Measurements from ENCODE around the gene GNA12. TPM values are rescaled to one million over a fixed set of nuclear protein-coding genes. Genes with fewer than 3 reads are reported as not detected.

Gene GNA12
- total RNA-seq, 4 donors from 2014 or later = 17.9 to 33.3 (median 21.7) TPM

- no peaks in the 10 kb centered on the region for H3K27me3 ChIP-seq
- H3K4me3 ChIP-seq (replicated peaks in 1 of 3) = no peak overlapping the region
- peaks cover 8 to 13% of the 10 kb centered on the region in 2 donors for H3K4me1 ChIP-seq
- intact Hi-C loops (cut with DNase I) = loop anchor here (10.0 kb wide), 1 partner anchor 290 kb away; the partner anchor contains the start of genes BRAT1 and IQCE
- TF ChIP-seq POLR2A (IDR thresholded peaks at IDR 0.05) = no peak
- TF ChIP-seq, protein P1, sequence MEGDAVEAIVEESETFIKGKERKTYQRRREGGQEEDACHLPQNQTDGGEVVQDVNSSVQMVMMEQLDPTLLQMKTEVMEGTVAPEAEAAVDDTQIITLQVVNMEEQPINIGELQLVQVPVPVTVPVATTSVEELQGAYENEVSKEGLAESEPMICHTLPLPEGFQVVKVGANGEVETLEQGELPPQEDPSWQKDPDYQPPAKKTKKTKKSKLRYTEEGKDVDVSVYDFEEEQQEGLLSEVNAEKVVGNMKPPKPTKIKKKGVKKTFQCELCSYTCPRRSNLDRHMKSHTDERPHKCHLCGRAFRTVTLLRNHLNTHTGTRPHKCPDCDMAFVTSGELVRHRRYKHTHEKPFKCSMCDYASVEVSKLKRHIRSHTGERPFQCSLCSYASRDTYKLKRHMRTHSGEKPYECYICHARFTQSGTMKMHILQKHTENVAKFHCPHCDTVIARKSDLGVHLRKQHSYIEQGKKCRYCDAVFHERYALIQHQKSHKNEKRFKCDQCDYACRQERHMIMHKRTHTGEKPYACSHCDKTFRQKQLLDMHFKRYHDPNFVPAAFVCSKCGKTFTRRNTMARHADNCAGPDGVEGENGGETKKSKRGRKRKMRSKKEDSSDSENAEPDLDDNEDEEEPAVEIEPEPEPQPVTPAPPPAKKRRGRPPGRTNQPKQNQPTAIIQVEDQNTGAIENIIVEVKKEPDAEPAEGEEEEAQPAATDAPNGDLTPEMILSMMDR (IDR thresholded peaks at IDR 0.05) = no peak
- WGBS, 2 donors = 75 to 78% methylated on average over 14 of the region's 14 CpGs
- H3K36me3 ChIP-seq = no peaks in the 10 kb centered on the region
- H3K9me3 ChIP-seq = no peaks in the 10 kb centered on the region
- H3K27ac ChIP-seq = no peak overlapping the region
- no peak for DNase-seq
Observed at GRCh38 chr7:2845034-2845592, 1.0 kb upstream of the GNA12 start.

DNA sequence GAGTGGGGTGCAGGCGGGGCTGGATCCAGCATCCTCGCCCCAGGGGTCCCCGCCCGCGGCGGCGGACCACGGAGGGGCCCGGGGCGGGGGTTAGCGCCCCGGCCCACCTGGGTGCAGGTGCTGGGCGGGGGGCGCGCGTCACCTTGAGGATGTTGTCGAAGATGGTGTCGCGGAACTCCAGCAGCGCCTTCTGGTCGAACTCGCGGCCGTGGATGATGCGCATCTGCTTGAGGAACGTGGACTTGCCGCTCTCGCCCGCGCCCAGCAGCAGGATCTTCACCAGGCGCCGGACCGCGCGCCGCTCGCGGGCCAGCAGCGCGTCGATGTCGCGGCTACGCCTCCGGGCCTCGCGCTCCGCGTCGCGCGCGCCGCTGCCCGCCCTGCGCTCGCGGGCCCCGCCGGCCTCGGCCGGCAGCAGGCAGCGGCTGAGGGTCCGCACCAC lies 376 bp downstream of the GNA12 start:
- H3K27me3 ChIP-seq = no peaks in the 10 kb centered on the region
- TF ChIP-seq, protein P1 (IDR thresholded peaks at IDR 0.05) = no peak
- no peak for TF ChIP-seq POLR2A (IDR thresholded peaks at IDR 0.05)
- no peaks in the 10 kb centered on the region for H3K9me3 ChIP-seq
- H3K36me3 ChIP-seq = no peaks in the 10 kb centered on the region
- DNase-seq = peak; percentile 41 to 50
- peak overlapping the region in 2 of 3 donors; percentile 29 to 85 for H3K4me3 ChIP-seq (replicated peaks in 1 of 3)
- WGBS, 2 donors = 0 to 5% methylated on average over 1 to 7 of the region's 64 CpGs
- peaks cover 8 to 13% of the 10 kb centered on the region in 2 donors for H3K4me1 ChIP-seq
- intact Hi-C loops (cut with DNase I) = loop anchor here (10.0 kb wide), 1 partner anchor 289 kb away; the partner anchor contains the start of genes BRAT1 and IQCE
- peak overlapping the region in 1 of 3 donors; percentile 36 for H3K27ac ChIP-seq

GRCh38 chr7:2843191-2843685 lies 870 bp downstream of the GNA12 start:
- TF ChIP-seq, protein P1 (IDR thresholded peaks at IDR 0.05) = no peak
- TF ChIP-seq POLR2A (IDR thresholded peaks at IDR 0.05) = no peak
- H3K27ac ChIP-seq = peak overlapping the region in 1 of 3 donors; percentile 36
- intact Hi-C loops (cut with DNase I) = loop anchor here (10.0 kb wide), 1 partner anchor 288 kb away; the partner anchor contains the start of genes BRAT1 and IQCE
- 62 to 67% methylated on average over 13 to 15 of the region's 15 CpGs for WGBS, 2 donors
- H3K36me3 ChIP-seq = no peaks in the 10 kb centered on the region
- H3K4me3 ChIP-seq (replicated peaks in 1 of 3) = peak overlapping the region in 2 of 3 donors; percentile 29 to 85
- peak in 1 of 2 donors; percentile 16 for DNase-seq
- H3K27me3 ChIP-seq = no peaks in the 10 kb centered on the region
- no peaks in the 10 kb centered on the region for H3K9me3 ChIP-seq
- peaks cover 8 to 13% of the 10 kb centered on the region in 2 donors for H3K4me1 ChIP-seq

GRCh38 chr7:2841907-2842306 lies 2.2 kb downstream of the GNA12 start:
- 84 to 91% methylated on average over 5 of the region's 5 CpGs for WGBS, 2 donors
- no peak for DNase-seq
- no peak overlapping the region for H3K27ac ChIP-seq
- H3K4me3 ChIP-seq (replicated peaks in 1 of 3) = no peak overlapping the region
- no peak for TF ChIP-seq POLR2A (IDR thresholded peaks at IDR 0.05)
- TF ChIP-seq, protein P1 (IDR thresholded peaks at IDR 0.05) = no peak
- no peaks in the 10 kb centered on the region for H3K36me3 ChIP-seq
- H3K27me3 ChIP-seq = no peaks in the 10 kb centered on the region
- intact Hi-C loops (cut with DNase I) = loop anchor here (10.0 kb wide), 1 partner anchor 287 kb away; the partner anchor contains the start of genes BRAT1 and IQCE
- H3K4me1 ChIP-seq = peaks cover 8 to 19% of the 10 kb centered on the region in 2 donors
- H3K9me3 ChIP-seq = no peaks in the 10 kb centered on the region

DNA sequence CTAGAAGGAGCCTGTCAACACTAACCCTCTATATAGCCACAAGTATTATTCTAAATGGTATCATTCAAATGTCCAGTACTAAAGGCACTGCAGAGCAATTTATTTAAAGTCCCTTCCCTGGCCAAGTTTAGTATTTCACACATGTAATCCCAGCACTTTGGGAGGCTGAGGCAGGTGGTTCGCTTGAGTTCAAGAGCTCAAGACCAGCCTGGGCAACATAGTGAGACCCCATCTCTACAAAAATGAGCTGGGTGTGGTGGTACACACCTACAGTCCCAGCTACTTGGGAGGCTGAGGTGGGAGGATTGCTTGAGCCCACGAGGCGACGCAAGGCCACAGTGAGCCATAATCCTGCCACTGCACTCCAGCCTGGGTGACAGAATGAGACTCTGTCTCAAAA lies 3.6 kb downstream of the GNA12 start:
- no peak for DNase-seq
- 98 to 100% methylated on average over 4 of the region's 4 CpGs for WGBS, 2 donors
- H3K36me3 ChIP-seq = no peaks in the 10 kb centered on the region
- no peak overlapping the region for H3K27ac ChIP-seq
- TF ChIP-seq, protein P1 (IDR thresholded peaks at IDR 0.05) = no peak
- no peak for TF ChIP-seq POLR2A (IDR thresholded peaks at IDR 0.05)
- no peaks in the 10 kb centered on the region for H3K27me3 ChIP-seq
- H3K9me3 ChIP-seq = no peaks in the 10 kb centered on the region
- intact Hi-C loops (cut with DNase I) = loop anchor here (10.0 kb wide), 1 partner anchor 286 kb away; the partner anchor contains the start of genes BRAT1 and IQCE
- H3K4me1 ChIP-seq = peaks cover 8 to 19% of the 10 kb centered on the region in 2 donors
- no peak overlapping the region for H3K4me3 ChIP-seq (replicated peaks in 1 of 3)

Data from thyroid gland (tissue), 4 donors.